ENCODE data around the gene CRY1.
"Not testable (repeated sequence)": the region's sequence is repeated elsewhere in the genome, so short reads cannot be mapped to it uniquely, and the experiment has no call there.

DNA sequence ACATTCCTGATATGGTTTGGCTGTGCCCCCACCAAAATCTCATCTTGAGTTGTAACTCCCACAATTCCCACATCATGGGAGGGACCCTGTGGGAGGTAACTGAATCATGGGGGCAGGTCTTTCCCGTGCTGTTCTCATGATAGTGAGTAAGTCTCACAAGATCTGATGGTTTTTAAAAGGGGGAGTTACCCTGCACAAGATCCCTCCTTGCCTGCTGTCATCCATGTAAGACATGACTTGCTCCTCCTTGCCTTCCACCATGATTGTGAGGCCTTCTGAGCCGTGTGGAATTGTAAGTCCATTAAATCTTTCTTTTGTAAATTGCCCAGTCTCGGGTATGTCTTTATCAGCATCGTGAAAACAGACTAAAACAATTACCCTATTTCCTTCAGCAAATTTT, 90.7 kb downstream of the CRY1 start:
- TF ChIP-seq, protein P1, sequence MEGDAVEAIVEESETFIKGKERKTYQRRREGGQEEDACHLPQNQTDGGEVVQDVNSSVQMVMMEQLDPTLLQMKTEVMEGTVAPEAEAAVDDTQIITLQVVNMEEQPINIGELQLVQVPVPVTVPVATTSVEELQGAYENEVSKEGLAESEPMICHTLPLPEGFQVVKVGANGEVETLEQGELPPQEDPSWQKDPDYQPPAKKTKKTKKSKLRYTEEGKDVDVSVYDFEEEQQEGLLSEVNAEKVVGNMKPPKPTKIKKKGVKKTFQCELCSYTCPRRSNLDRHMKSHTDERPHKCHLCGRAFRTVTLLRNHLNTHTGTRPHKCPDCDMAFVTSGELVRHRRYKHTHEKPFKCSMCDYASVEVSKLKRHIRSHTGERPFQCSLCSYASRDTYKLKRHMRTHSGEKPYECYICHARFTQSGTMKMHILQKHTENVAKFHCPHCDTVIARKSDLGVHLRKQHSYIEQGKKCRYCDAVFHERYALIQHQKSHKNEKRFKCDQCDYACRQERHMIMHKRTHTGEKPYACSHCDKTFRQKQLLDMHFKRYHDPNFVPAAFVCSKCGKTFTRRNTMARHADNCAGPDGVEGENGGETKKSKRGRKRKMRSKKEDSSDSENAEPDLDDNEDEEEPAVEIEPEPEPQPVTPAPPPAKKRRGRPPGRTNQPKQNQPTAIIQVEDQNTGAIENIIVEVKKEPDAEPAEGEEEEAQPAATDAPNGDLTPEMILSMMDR (IDR thresholded peaks at IDR 0.05 in 4 of 5, conservative IDR thresholded peaks at IDR 0.05 in 1 of 5) = not testable (repeated sequence)
- TF ChIP-seq POLR2A (IDR thresholded peaks at IDR 0.05) = not testable (repeated sequence)

All from gastrocnemius medialis (tissue), 4 donors.